ENCODE results near the gene DLD.

- TF ChIP-seq CTCF (IDR thresholded peaks at IDR 0.05) (no peak), POLR2AphosphoS5 (IDR thresholded peaks at IDR 0.05) (no peak), POLR2A (IDR thresholded peaks at IDR 0.05) (no peak)
Observed at GRCh38 chr7:107850216-107850615, 40.8 kb upstream of the DLD start.
